Cerebellar nuclear complex (tissue), 1 donor: ENCODE data around the gene CFAP77.

ENCODE experiments used
- DNase-seq, 2 experiments: peaks; one replicate each; lab custom pipeline; 2025; lab: John Stamatoyannopoulos, UW

CFAP77 gene

GRCh38 chr9:132596200-132596599 lies 186.2 kb downstream of the CFAP77 start:
- no peak for DNase-seq

- DNase-seq = no peak
Measured at GRCh38 chr9:132597073-132597775, 187.2 kb downstream of the CFAP77 start.

GRCh38 chr9:132600326-132600984 lies 190.4 kb downstream of the CFAP77 start:
- DNase-seq = no peak

GRCh38 chr9:132602207-132602606 lies 192.2 kb downstream of the CFAP77 start:
- DNase-seq = no peak

GRCh38 chr9:132605387-132605786 lies 195.4 kb downstream of the CFAP77 start:
- DNase-seq = no peak

- DNase-seq = no peak
Measured at GRCh38 chr9:132606066-132606465, 196.1 kb downstream of the CFAP77 start.

GRCh38 chr9:132609184-132609583 lies 199.2 kb downstream of the CFAP77 start:
- DNase-seq = no peak

- DNase-seq = no peak
Measured at GRCh38 chr9:132609829-132610228, 199.8 kb downstream of the CFAP77 start.

- no peak for DNase-seq
Measured at GRCh38 chr9:132610661-132611060, 200.7 kb downstream of the CFAP77 start.

GRCh38 chr9:132614324-132614723 lies 204.3 kb downstream of the CFAP77 start:
- no peak for DNase-seq

GRCh38 chr9:132615774-132616173 lies 205.8 kb downstream of the CFAP77 start:
- DNase-seq = no peak

GRCh38 chr9:132616725-132617124 lies 206.7 kb downstream of the CFAP77 start:
- DNase-seq = no peak

GRCh38 chr9:132622159-132622558 lies 212.1 kb downstream of the CFAP77 start:
- no peak for DNase-seq
